ENCODE measurements around the gene SPARCL1.
"Not testable (repeated sequence)": the region's sequence is repeated elsewhere in the genome, so short reads cannot be mapped to it uniquely, and the experiment has no call there.

Gene SPARCL1, protein sequence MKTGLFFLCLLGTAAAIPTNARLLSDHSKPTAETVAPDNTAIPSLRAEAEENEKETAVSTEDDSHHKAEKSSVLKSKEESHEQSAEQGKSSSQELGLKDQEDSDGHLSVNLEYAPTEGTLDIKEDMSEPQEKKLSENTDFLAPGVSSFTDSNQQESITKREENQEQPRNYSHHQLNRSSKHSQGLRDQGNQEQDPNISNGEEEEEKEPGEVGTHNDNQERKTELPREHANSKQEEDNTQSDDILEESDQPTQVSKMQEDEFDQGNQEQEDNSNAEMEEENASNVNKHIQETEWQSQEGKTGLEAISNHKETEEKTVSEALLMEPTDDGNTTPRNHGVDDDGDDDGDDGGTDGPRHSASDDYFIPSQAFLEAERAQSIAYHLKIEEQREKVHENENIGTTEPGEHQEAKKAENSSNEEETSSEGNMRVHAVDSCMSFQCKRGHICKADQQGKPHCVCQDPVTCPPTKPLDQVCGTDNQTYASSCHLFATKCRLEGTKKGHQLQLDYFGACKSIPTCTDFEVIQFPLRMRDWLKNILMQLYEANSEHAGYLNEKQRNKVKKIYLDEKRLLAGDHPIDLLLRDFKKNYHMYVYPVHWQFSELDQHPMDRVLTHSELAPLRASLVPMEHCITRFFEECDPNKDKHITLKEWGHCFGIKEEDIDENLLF

DNA sequence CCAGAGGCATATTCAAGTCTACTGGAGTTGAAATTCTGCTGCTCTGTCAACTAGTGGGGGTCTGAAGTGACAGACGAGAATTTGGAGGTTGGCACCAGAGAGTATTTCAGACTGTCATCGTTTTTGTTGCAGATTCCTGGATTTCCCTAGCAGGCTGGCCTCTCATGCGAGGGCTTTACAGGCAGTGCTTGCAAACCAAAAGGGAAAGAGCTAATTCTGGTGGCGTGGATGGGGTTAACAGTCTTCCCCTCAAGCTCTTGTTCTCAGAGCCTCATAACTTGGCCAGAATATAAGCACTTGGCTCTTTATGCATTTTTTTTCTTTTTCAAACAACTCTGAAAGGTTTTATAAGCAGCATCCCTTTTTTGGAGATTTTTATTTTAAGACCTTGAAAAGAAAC lies at the start of gene SPARCL1:
TSS of gene SPARCL1 (minus strand) at position 190 of the 400 bp plus-strand sequence. CDS start 29,802 bp downstream, outside the sequence.
- TF ChIP-seq, protein P1, sequence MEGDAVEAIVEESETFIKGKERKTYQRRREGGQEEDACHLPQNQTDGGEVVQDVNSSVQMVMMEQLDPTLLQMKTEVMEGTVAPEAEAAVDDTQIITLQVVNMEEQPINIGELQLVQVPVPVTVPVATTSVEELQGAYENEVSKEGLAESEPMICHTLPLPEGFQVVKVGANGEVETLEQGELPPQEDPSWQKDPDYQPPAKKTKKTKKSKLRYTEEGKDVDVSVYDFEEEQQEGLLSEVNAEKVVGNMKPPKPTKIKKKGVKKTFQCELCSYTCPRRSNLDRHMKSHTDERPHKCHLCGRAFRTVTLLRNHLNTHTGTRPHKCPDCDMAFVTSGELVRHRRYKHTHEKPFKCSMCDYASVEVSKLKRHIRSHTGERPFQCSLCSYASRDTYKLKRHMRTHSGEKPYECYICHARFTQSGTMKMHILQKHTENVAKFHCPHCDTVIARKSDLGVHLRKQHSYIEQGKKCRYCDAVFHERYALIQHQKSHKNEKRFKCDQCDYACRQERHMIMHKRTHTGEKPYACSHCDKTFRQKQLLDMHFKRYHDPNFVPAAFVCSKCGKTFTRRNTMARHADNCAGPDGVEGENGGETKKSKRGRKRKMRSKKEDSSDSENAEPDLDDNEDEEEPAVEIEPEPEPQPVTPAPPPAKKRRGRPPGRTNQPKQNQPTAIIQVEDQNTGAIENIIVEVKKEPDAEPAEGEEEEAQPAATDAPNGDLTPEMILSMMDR (IDR thresholded peaks at IDR 0.05; ENCODE audit: insufficient read depth, missing control alignments) = no peak
- DNase-seq (ENCODE audit: insufficient read length, low spot score) (no peak), FAIRE-seq (no peak)

DNA sequence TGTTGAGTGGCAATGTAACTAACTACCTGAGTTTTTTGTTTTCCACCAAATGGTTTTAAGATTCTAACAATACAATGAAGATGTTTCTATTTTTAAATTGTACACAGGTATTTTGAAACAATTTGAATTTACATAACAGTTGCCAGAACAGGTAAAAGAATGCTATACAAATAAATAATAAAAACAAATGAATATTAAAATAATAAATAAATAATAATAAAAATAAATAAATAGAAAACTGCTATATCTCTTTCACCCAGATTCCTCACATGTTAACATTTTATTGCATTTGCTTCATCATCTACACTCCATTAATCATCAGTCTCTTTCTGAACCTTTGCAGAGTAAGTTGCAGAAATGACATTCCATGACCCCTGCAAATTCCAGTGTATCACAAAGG lies 46.8 kb upstream of the SPARCL1 start:
- TF ChIP-seq, protein P1 (IDR thresholded peaks at IDR 0.05; ENCODE audit: insufficient read depth, missing control alignments) = no peak
- FAIRE-seq (no peak), DNase-seq (ENCODE audit: insufficient read length, low spot score) (no peak)

DNA sequence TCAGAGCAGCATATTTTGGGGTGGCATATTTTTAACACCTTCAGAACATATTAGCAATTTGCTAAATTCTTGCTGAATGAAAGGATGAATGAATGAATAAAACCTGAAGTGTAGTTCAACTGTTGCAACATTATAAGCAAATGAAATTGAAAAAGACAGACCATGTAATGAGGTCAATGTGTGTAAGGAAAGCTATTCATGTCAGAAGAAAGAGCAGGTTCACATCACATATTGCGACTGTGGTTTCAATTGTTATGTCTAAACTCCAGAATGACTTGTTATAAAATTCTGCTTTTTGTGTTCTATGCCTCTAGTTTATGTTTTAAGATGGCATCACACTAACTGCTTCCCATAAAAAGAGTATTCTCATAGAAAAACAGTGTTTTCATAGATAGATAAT lies 46.2 kb upstream of the SPARCL1 start:
- DNase-seq (ENCODE audit: insufficient read length, low spot score) (no peak), FAIRE-seq (no peak)
- TF ChIP-seq, protein P1 (IDR thresholded peaks at IDR 0.05; ENCODE audit: insufficient read depth, missing control alignments) = no peak

DNA sequence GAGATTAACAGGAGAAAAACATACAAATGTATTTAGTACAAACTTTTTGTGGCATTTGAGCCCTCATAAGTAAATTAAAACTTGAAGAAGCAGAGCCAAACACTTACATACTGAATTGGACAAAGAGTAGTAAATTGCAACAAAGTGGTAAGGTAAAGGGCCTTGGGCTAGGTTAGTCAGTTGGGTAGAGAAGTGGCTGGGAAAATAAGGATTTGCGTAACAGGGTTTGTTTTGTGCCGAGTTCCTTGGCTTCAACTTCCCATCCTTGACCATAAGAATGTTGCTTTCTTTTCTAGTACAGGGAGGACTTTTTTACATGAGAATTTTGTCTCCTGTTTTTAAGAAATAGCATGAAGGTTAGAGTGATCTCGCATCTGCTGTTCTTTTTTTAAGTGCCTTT lies 45.8 kb upstream of the SPARCL1 start:
- TF ChIP-seq, protein P1 (IDR thresholded peaks at IDR 0.05; ENCODE audit: insufficient read depth, missing control alignments) = no peak
- DNase-seq (ENCODE audit: insufficient read length, low spot score) = no peak
- no peak for FAIRE-seq

DNA sequence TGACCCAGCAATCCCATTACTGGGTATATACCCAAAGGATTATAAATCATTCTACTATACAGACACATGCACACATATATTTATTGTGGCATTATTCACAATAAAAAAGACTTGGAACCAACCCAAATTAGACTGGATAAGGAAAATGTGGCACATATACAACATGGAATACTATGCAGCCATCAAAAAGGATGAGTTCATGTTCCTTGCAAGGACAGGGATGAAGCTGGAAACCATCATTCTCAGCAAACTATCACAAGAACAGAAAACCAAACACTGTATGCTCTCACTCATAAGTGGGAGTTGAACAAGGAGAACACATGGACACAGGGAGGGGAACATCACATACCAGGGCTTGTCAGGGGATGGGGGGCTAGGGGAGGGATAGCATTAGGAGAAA lies 45.2 kb upstream of the SPARCL1 start:
- not testable (repeated sequence) for DNase-seq (ENCODE audit: insufficient read length, low spot score); FAIRE-seq

DNA sequence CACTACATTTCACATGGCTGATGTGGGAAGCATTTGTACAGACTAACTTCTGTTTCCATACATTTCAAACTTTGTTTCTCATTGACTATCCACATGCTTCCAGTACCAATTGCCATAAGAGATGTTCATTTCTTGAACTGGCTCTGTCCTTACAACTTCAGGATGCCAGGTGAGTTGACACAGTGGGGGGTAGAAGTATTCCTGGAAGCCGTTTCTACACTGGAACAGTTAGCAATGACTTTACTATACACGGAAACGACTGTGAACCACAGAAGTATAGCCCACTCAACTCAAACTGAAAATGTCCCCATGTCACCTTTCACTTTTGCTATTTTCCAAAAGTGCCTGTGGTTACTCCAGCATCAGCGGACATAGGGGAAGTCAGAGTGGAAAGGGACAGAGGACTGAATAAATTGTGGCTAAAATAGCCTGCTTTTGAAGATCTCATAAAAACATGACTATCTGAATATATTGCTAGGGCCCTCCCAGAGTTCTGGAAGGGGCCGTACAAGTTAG lies 41.2 kb upstream of the SPARCL1 start:
- TF ChIP-seq, protein P1 (IDR thresholded peaks at IDR 0.05; ENCODE audit: insufficient read depth, missing control alignments) = no peak
- DNase-seq (ENCODE audit: insufficient read length, low spot score) (no peak), FAIRE-seq (no peak)

DNA sequence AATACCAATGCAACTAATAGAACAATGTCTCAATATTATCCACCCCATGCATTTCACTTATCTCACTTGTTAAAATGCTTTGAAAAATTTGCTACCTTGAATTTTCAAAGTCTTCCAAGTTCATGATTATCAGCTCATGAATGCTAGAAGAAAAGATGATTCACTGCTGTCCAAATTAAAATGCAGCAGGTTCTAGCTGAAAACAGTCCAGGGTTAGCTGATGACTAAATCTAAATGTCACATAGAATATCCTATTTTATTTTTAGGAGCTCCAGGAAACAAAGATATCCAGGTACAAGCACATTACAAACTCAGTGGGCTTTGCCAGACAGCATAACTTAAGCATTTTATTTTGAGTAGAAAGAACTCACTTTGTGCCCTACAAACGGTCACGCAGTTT lies 38.0 kb upstream of the SPARCL1 start:
- TF ChIP-seq, protein P1 (IDR thresholded peaks at IDR 0.05; ENCODE audit: insufficient read depth, missing control alignments) = no peak
- DNase-seq (ENCODE audit: insufficient read length, low spot score) (no peak), FAIRE-seq (no peak)
